CMK (cell line): ENCODE data around the gene GIGYF2.
"Not testable (repeated sequence)": the region's sequence is repeated elsewhere in the genome, so short reads cannot be mapped to it uniquely, and the experiment has no call there.

Source experiments
- DNase-seq: peaks from one replicate; pipeline ENCODE4 v3.0.0-alpha.2; 2010; ENCODE audit warnings: low read depth

GIGYF2 gene, protein sequence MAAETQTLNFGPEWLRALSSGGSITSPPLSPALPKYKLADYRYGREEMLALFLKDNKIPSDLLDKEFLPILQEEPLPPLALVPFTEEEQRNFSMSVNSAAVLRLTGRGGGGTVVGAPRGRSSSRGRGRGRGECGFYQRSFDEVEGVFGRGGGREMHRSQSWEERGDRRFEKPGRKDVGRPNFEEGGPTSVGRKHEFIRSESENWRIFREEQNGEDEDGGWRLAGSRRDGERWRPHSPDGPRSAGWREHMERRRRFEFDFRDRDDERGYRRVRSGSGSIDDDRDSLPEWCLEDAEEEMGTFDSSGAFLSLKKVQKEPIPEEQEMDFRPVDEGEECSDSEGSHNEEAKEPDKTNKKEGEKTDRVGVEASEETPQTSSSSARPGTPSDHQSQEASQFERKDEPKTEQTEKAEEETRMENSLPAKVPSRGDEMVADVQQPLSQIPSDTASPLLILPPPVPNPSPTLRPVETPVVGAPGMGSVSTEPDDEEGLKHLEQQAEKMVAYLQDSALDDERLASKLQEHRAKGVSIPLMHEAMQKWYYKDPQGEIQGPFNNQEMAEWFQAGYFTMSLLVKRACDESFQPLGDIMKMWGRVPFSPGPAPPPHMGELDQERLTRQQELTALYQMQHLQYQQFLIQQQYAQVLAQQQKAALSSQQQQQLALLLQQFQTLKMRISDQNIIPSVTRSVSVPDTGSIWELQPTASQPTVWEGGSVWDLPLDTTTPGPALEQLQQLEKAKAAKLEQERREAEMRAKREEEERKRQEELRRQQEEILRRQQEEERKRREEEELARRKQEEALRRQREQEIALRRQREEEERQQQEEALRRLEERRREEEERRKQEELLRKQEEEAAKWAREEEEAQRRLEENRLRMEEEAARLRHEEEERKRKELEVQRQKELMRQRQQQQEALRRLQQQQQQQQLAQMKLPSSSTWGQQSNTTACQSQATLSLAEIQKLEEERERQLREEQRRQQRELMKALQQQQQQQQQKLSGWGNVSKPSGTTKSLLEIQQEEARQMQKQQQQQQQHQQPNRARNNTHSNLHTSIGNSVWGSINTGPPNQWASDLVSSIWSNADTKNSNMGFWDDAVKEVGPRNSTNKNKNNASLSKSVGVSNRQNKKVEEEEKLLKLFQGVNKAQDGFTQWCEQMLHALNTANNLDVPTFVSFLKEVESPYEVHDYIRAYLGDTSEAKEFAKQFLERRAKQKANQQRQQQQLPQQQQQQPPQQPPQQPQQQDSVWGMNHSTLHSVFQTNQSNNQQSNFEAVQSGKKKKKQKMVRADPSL (N-terminal part only)

GRCh38 chr2:232697059-232697806, at the start of gene GIGYF2:
Gene GIGYF2 (plus strand): TSS chr2:232697331. CDS start chr2:232735198, 37,867 bp downstream.
- DNase-seq, result peak; percentile 94

DNA sequence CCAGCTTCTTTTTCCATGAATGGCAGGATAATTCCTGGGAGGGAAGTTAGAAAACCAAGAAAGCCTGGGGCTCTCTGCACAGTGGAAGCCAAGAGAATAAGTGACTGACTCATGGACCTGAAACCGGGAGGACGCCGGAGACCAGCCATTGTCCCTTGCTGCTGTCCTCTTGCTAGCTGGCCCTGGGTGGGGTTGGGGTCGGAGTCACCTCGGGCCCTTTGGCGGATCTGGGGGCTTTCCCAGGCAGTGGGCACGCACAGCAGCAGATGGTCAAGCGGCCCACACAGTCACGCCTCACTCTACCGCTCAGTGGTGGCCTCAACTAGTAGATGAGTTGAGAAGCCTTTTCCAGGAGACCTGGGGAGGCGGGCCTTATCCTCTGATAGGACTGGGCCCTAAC, 48.1 kb upstream of the GIGYF2 start:
- DNase-seq, result no peak

DNA sequence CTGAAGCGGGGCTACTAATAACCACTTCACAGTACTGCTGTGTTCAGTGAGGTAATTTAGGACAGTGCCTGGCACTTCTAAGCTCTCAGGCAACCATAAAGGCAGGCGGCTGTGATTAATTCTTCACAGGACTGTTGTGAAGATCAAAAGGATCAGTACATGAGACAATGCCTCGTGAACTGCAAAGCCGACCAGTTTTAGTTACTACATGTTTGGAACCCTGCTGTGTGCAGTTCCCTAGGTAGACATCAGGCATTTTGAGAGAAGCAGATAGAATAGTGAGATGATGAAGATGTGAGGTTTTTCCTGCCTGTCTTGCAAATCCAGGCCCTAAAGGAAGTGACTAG, 44.7 kb upstream of the GIGYF2 start:
- DNase-seq, result no peak

DNA sequence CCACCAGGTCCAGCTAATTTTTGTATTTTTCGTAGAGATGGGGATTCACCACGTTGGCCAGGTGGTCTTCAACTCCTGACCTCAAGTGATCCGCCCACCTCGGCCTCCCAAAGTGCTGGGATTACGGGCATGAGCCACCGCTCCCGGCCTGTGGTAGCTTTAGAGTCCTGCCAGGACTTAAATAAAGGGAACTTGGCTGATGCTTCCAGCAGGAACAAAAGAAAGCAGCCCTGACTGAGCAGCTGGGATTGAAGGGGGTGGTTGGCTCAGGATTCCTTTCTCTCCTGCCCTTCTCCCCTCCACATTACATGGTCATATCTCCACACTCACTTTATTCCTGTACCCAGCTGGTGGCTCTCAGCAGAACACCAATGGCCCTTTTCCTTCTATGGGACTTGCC, 43.7 kb upstream of the GIGYF2 start:
- no peak for DNase-seq

GRCh38 chr2:232655392-232655791, 41.7 kb upstream of the GIGYF2 start:
- DNase-seq, result no peak

DNA sequence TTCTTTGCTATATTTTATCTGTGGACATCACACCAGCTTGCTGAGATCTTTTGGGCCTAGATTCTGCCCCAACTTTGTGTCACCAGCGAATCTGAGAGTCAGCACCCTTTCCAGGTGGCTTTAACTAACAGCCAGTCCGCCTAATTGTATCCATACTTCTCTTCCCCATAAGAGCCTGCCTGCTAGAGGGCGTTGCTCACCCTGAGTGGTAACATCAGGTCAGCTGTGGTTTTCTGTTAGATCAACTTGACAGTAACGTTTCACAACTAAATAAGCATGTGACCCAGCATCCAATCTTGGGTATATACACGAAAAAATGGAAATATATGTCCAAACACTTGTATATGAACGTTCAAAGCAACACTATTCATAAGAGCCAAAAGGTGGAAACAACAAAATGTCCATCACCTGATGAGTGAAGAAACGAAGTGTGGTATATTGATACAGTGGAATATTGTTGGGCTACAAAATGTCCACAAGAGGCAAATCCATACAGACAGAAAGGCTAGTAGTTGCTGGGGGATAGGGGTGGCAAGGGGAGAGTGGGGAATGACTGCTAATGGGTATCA, 38.8 kb upstream of the GIGYF2 start:
- no peak for DNase-seq

- DNase-seq, result no peak
These were observed 37.8 kb upstream of the GIGYF2 start for GRCh38 chr2:232659359-232659758.

DNA sequence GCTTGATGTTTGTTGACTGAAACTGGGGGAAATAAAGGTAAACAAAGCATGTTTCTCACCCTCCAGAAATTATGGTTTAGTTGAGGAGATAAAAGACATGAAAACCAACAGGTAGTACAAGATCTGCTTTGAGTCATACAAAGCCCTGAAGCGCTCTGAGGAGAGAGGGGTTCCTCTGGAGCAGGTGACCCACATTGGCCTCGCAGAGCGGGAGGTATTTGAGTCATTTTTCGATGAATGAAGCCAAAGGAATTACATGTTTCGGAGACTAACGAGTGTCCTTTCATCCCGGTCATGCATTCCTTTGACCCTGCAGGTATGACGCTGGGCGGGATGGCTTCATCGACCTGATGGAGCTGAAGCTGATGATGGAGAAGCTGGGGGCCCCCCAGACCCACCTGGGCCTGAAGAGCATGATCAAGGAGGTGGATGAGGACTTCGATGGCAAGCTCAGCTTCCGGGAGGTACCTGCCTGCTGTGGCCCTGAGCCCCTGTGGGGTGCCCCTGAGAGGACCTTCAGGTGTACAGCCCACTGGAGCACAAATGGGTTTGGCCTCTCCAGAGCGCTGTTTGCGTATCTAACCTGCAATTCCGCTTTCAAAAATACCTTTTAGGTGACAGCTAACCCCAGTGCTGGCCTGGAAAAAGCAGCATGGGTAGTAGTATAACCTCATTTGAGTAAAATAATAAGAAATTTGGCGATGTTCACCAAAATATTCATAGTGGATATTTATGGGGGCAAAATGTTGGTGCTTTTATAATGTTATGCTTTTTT, 34.5 kb upstream of the GIGYF2 start:
- no peak for DNase-seq

DNA sequence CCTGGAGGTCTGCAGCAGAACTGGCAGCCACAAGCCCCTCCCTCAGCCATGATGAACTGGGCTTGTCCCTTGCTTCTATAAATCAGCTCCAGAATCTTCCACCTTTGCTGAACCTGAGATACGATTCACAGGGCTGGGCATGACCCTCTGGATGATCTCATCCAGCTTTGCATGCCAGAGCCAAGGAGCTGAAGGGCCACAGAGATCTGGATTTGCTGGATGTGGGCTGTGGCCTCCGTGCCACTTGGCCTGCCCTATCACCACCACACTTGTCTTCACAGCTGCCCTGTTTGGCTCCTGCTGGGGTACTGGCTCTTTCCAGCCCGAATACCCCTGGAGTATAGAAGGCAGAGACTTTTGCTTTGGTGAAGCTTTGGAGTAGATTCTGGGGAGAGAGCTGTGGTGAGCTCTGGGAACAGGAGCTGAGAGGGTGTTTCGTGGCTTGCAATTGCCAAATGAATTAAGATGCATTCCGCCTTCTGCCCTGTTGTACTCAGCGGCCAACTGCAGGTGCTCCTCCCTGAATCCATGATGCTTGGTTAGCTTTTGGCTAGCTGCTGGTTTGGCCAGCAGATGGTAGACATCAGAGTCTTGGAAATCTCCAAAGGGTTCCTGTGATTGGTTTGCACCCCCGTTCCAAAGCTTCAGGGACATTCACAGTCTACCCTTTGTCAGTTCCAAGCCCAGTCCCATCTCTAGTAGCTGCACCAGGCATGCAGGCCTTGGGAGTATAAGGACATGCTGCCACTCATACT, 30.9 kb upstream of the GIGYF2 start:
- DNase-seq, result no peak

GRCh38 chr2:232667989-232668583, 29.0 kb upstream of the GIGYF2 start:
- no peak for DNase-seq

GRCh38 chr2:232668805-232669444, 28.2 kb upstream of the GIGYF2 start:
- DNase-seq, result no peak

GRCh38 chr2:232672588-232672987, 24.5 kb upstream of the GIGYF2 start:
- DNase-seq, result no peak

GRCh38 chr2:232674491-232674890, 22.6 kb upstream of the GIGYF2 start:
- DNase-seq, result no peak

- DNase-seq, result no peak
These were observed 21.8 kb upstream of the GIGYF2 start for GRCh38 chr2:232675381-232675780.

DNA sequence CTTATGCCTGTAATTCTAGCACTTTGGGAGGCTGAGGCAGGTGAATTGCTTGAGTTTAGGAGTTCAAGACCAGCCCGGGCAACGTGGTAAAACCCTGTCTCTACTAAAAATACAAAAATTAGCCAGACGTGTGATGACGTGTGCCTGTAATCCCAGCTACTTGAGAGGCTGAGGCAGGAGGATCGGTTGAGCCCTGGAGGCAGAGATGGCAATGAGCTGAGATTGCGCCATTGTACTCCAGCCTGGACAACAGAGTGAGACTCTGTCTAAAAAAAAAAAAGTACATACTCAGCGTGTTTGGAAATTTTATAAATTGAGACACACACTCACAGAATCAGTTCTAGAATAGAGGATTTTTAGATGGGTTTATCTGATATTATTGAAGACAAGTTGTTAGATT, 17.1 kb upstream of the GIGYF2 start:
- no peak for DNase-seq

- DNase-seq, result no peak
These were observed 15.6 kb upstream of the GIGYF2 start for GRCh38 chr2:232681527-232681926.

GRCh38 chr2:232683368-232683767, 13.8 kb upstream of the GIGYF2 start:
- DNase-seq, result no peak

GRCh38 chr2:232685391-232685790, 11.7 kb upstream of the GIGYF2 start:
- not testable (repeated sequence) for DNase-seq
